COLO829 (cell line): ENCODE results near the gene HOXD4.

Source experiments
- DNase-seq: peaks from one replicate; pipeline ENCODE4 v3.0.0; 2012; ENCODE audit warnings: low spot score

HOXD4 gene

GRCh38 chr2:176126929-176127773 lies 24.2 kb upstream of the HOXD4 start:
- peak; percentile 56 for DNase-seq

- DNase-seq = no peak
These were observed 23.6 kb upstream of the HOXD4 start for GRCh38 chr2:176127774-176128072.

GRCh38 chr2:176128172-176128981 lies 23.0 kb upstream of the HOXD4 start:
- DNase-seq = no peak

GRCh38 chr2:176128982-176129796 lies 22.2 kb upstream of the HOXD4 start, which contains the start of gene HOXD8:
TSS of gene HOXD8 (plus strand) at chr2:176129705. CDS start at chr2:176130367, 662 bp downstream.
- DNase-seq = no peak

GRCh38 chr2:176129813-176130146 lies 21.6 kb upstream of the HOXD4 start:
- DNase-seq = no peak

GRCh38 chr2:176130147-176130956 lies 21.0 kb upstream of the HOXD4 start:
- peak; percentile 42 for DNase-seq

GRCh38 chr2:176130957-176131847 lies 20.1 kb upstream of the HOXD4 start:
- no peak for DNase-seq

GRCh38 chr2:176131848-176132158 lies 19.5 kb upstream of the HOXD4 start:
- no peak for DNase-seq

- no peak for DNase-seq
These were observed 18.9 kb upstream of the HOXD4 start for GRCh38 chr2:176132205-176133171.

- no peak for DNase-seq
These were observed 18.0 kb upstream of the HOXD4 start for GRCh38 chr2:176133389-176133788.

- no peak for DNase-seq
These were observed 17.3 kb upstream of the HOXD4 start for GRCh38 chr2:176134035-176134434.

- no peak for DNase-seq
These were observed 16.3 kb upstream of the HOXD4 start for GRCh38 chr2:176135035-176135440.

GRCh38 chr2:176136374-176137251 lies 14.7 kb upstream of the HOXD4 start:
- DNase-seq = no peak

- no peak for DNase-seq
These were observed 14.1 kb upstream of the HOXD4 start for GRCh38 chr2:176137252-176137580.

GRCh38 chr2:176137906-176138305 lies 13.4 kb upstream of the HOXD4 start:
- no peak for DNase-seq

GRCh38 chr2:176138526-176138922 lies 12.8 kb upstream of the HOXD4 start:
- no peak for DNase-seq

- DNase-seq = peak; percentile 52
These were observed 12.3 kb upstream of the HOXD4 start for GRCh38 chr2:176138923-176139660.
